HCT116 (cell line): ENCODE results near the gene PRKN. TPM values are rescaled to one million over a fixed set of nuclear protein-coding genes. Genes with fewer than 3 reads are reported as not detected.

Experiments
- ATAC-seq: fragments of 200-7000 bp; cut with Tn5 transposase; 2 replicates; pipeline ENCODE4 v1.9.1; 2020; ENCODE audit warnings: mild to moderate bottlenecking, moderate library complexity
- BruUV-seq: library from RNA; stranded (reverse); fragments of 400-500 nt; replicated peaks from 2 replicates; lab custom pipeline; 2021; lab: Mats Ljungman, UMichigan
- CTCF ChIA-PET: fragments of 300-600 bp; sonication (Branson Sonifier 250); formaldehyde crosslinking; loops from one replicate; lab custom pipeline; 2021; ENCODE audit warnings: antibody characterized with exemption; lab: Charles Lee
- POLR2A ChIA-PET: fragments of 300-600, 350-600 bp; sonication (Branson Sonifier 250); formaldehyde crosslinking; loops from one replicate; lab custom pipeline; 2021; ENCODE audit warnings: antibody characterized with exemption; lab: Charles Lee
- RAD21 ChIA-PET, 2 experiments: fragments of 300-600 bp; sonication (Branson Sonifier 250); formaldehyde crosslinking; loops; one replicate each; lab custom pipeline; 2023; ENCODE audit warnings: low total read pairs in 2 of 2; ENCODE audit not compliant: uncharacterized antibody in 2 of 2, unreplicated experiment in 2 of 2, low non-redundant PET in 1 of 2; lab: Charles Lee
- DNase-seq: peaks from one replicate; pipeline ENCODE4 v3.0.0-alpha.2; 2010; ENCODE audit warnings: low read depth, low spot score
- H2AFZ ChIP-seq: fragments of 200-600 bp; shearing (Covaris generic), sonication (generic); 2 replicates; pipeline ENCODE4 v1.6.1; 2017; ENCODE audit warnings: low read depth, mixed run types, mixed read lengths, antibody characterized with exemption, low read length; ENCODE audit not compliant: poor library complexity, severe bottlenecking
- H3K27ac ChIP-seq: 2 replicates; pipeline ENCODE4 v1.5.1; 2012; ENCODE audit warnings: low read depth, low read length
- H3K27me3 ChIP-seq: fragments of 200-600 bp; sonication (generic); 2 replicates; pipeline ENCODE4 v1.6.1; 2016; ENCODE audit warnings: mixed run types, low read length, mixed read lengths; ENCODE audit not compliant: insufficient read depth
- H3K36me3 ChIP-seq, 2 experiments: fragments of 200-500 bp in 1 of 2; fragments of 200-600 bp in 1 of 2; sonication (Bioruptor generic) in 1 of 2; sonication (generic) in 1 of 2; 2 replicates each; pipeline versions ENCODE4 v1.5.1 to v1.6.1; 2014 to 2016; ENCODE audit warnings: low read length in 2 of 2, inconsistent platforms in 1 of 2, mixed read lengths in 1 of 2, mixed run types in 1 of 2; ENCODE audit not compliant: insufficient read depth in 2 of 2, control insufficient read depth in 1 of 2
- H3K4me1 ChIP-seq, 2 experiments: fragments of 200-600 bp in 1 of 2; sonication (generic) in 1 of 2; 2 replicates each; pipeline versions ENCODE4 v1.5.1 to v1.6.1; 2012 to 2017; ENCODE audit warnings: low read length in 2 of 2, inconsistent platforms in 1 of 2, mild to moderate bottlenecking in 1 of 2, mixed read lengths in 1 of 2, mixed run types in 1 of 2, moderate library complexity in 1 of 2; ENCODE audit not compliant: insufficient read depth in 2 of 2, control insufficient read depth in 1 of 2
- H3K4me2 ChIP-seq: fragments of 200-600 bp; sonication (generic); 2 replicates; pipeline ENCODE4 v1.6.1; 2017; ENCODE audit warnings: mixed run types, low read length, mixed read lengths
- H3K4me3 ChIP-seq, 2 experiments: fragments of 200-600 bp in 1 of 2; sonication (generic) in 1 of 2; replicated peaks in 1 of 2; 2 replicates each; pipeline ENCODE4 v1.5.1; 2011 to 2016; ENCODE audit warnings: low read length in 2 of 2, control low read depth in 1 of 2, low read depth in 1 of 2, mild to moderate bottlenecking in 1 of 2, mixed read lengths in 1 of 2, mixed run types in 1 of 2
- H3K79me2 ChIP-seq: fragments of 200-600 bp; sonication (generic); 2 replicates; pipeline ENCODE4 v1.6.1; 2017; ENCODE audit warnings: mild to moderate bottlenecking, mixed run types, low read length, moderate library complexity, mixed read lengths; ENCODE audit not compliant: insufficient read depth
- H3K9ac ChIP-seq: fragments of 200-600 bp; sonication (generic); 2 replicates; pipeline ENCODE4 v1.6.1; 2016; ENCODE audit warnings: low read length, mixed read lengths
- H3K9me2 ChIP-seq: fragments of 200-600 bp; sonication (generic), shearing (Covaris generic); 2 replicates; pipeline ENCODE4 v1.6.1; 2017; ENCODE audit warnings: mixed run types, mild to moderate bottlenecking, moderate library complexity; ENCODE audit not compliant: insufficient read depth
- H3K9me3 ChIP-seq, 2 experiments: fragments of 200-500 bp in 1 of 2; fragments of 200-600 bp in 1 of 2; sonication (Bioruptor generic) in 1 of 2; sonication (generic) in 1 of 2; 2 replicates each; pipeline ENCODE4 v1.6.1; 2014 to 2017; ENCODE audit warnings: low read length in 2 of 2, mixed read lengths in 2 of 2, inconsistent platforms in 1 of 2, low read depth in 1 of 2, mild to moderate bottlenecking in 1 of 2, mixed run types in 1 of 2, moderate library complexity in 1 of 2; ENCODE audit not compliant: control insufficient read depth in 1 of 2, insufficient read depth in 1 of 2
- H4K20me1 ChIP-seq: fragments of 200-600 bp; sonication (generic), shearing (Covaris generic); 2 replicates; pipeline ENCODE4 v1.6.1; 2017; ENCODE audit warnings: mixed run types, mild to moderate bottlenecking, moderate library complexity; ENCODE audit not compliant: insufficient read depth
- CEBPB ChIP-seq: IDR thresholded peaks from 2 replicates; pipeline ENCODE4 v1.6.1; 2012; ENCODE audit warnings: low read depth
- EGR1 ChIP-seq: IDR thresholded peaks from 2 replicates; pipeline ENCODE4 v1.6.1; 2012; ENCODE audit warnings: low read depth
- JUND ChIP-seq: IDR thresholded peaks from 2 replicates; pipeline ENCODE4 v1.6.1; 2012
- POLR2A ChIP-seq: IDR thresholded peaks from 2 replicates; pipeline ENCODE4 v1.7.0; 2011; ENCODE audit warnings: borderline replicate concordance; ENCODE audit not compliant: insufficient read depth, insufficient read length; ENCODE audit errors: extremely low read depth
- SP1 ChIP-seq: IDR thresholded peaks from 2 replicates; pipeline ENCODE4 v1.6.1; 2012; ENCODE audit warnings: low read depth
- SRF ChIP-seq: IDR thresholded peaks from 2 replicates; pipeline ENCODE4 v1.6.1; 2012; ENCODE audit warnings: low read depth
- YY1 ChIP-seq: IDR thresholded peaks from 2 replicates; pipeline ENCODE4 v1.6.1; 2011; ENCODE audit warnings: low read length, low read depth, moderate library complexity, mild to moderate bottlenecking; ENCODE audit not compliant: insufficient replicate concordance; ENCODE audit errors: extremely low read depth
- intact Hi-C: fragments of 100-400 bp; cut with micrococcal nuclease; formaldehyde crosslinking; loops from 2 replicates; pipeline ENCODE4 v1.10.0; 2022
- total RNA-seq: library from RNA; stranded (reverse); gene quantifications from one replicate; pipeline ENCODE4 v1.2.1, GENCODE V29; 2021; ENCODE audit not compliant: unreplicated experiment
- TF ChIP-seq, protein P1 (sequence below): IDR thresholded peaks from 2 replicates; pipeline ENCODE4 v1.6.1; 2012
- TF ChIP-seq, protein P2 (sequence below): IDR thresholded peaks from 2 replicates; pipeline ENCODE4 v1.6.1; 2012; ENCODE audit warnings: low read depth

The PRKN gene
- total RNA-seq, 1 experiment from 2014 or later: 2.6 TPM

DNA sequence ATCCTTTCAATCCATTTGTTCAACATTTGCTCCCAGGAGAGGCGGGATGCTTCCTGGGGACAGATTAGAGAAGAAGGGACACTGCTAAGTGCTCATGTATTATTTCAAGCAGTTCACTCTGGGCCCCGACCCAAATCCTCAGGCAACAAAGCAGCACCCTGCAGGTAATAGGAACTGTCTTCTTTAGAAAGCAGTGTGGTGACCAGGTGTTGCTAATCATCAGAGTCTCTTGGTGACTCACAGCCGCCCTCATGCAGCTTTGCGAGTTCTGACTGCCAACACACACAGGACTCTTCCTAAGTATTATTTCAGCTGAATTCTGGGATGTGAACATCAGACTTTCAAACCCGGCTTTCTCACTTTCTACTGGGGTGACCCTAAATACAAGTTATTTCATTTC is 356.4 kb downstream of the PRKN start:
- H3K27ac ChIP-seq: no peak overlapping the region
- no peak overlapping the region for H3K4me3 ChIP-seq
- no TSS peak for BruUV-seq
- no peak overlapping the region for H2AFZ ChIP-seq
- no peaks in the 10 kb centered on the region for H3K79me2 ChIP-seq
- H3K36me3 ChIP-seq: no peaks in the 10 kb centered on the region
- intact Hi-C loops: no loop called here
- TF ChIP-seq JUND: no peak
- TF ChIP-seq SRF: no peak
- TF ChIP-seq, protein P1, sequence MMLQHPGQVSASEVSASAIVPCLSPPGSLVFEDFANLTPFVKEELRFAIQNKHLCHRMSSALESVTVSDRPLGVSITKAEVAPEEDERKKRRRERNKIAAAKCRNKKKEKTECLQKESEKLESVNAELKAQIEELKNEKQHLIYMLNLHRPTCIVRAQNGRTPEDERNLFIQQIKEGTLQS: no peak
- TF ChIP-seq SP1: no peak
- TF ChIP-seq, protein P2, sequence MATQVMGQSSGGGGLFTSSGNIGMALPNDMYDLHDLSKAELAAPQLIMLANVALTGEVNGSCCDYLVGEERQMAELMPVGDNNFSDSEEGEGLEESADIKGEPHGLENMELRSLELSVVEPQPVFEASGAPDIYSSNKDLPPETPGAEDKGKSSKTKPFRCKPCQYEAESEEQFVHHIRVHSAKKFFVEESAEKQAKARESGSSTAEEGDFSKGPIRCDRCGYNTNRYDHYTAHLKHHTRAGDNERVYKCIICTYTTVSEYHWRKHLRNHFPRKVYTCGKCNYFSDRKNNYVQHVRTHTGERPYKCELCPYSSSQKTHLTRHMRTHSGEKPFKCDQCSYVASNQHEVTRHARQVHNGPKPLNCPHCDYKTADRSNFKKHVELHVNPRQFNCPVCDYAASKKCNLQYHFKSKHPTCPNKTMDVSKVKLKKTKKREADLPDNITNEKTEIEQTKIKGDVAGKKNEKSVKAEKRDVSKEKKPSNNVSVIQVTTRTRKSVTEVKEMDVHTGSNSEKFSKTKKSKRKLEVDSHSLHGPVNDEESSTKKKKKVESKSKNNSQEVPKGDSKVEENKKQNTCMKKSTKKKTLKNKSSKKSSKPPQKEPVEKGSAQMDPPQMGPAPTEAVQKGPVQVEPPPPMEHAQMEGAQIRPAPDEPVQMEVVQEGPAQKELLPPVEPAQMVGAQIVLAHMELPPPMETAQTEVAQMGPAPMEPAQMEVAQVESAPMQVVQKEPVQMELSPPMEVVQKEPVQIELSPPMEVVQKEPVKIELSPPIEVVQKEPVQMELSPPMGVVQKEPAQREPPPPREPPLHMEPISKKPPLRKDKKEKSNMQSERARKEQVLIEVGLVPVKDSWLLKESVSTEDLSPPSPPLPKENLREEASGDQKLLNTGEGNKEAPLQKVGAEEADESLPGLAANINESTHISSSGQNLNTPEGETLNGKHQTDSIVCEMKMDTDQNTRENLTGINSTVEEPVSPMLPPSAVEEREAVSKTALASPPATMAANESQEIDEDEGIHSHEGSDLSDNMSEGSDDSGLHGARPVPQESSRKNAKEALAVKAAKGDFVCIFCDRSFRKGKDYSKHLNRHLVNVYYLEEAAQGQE: no peak
- CTCF ChIA-PET: no interaction called here
- ATAC-seq (no peak), DNase-seq (no peak)
- H3K9me3 ChIP-seq: no peaks in the 10 kb centered on the region
- H3K4me1 ChIP-seq: no peaks in the 10 kb centered on the region
- no peaks in the 10 kb centered on the region for H3K27me3 ChIP-seq
- RAD21 ChIA-PET: no interaction called here
- H3K9ac ChIP-seq: no peak overlapping the region
- no peak overlapping the region for H3K4me2 ChIP-seq
- no peaks in the 10 kb centered on the region for H3K9me2 ChIP-seq
- no peaks in the 10 kb centered on the region for H4K20me1 ChIP-seq
- POLR2A ChIA-PET: no interaction called here

DNA sequence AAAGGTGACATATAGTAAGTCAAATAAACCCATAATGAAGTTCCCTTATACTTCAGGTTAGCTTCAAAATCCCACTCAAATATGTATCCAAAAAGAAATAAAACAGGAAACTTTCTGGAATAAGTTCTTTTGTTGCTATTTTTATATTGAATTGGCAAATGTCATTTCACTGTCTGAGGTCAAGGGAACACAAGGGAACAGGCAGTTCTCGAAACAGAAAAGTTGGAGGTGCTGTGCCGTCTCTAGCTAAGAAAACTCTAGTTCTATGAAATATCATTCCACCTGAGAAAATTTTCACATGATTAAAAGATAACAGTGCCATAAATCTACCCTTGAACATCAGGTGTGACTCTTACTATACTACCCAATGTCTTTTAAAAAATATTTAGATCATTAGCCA is 358.5 kb downstream of the PRKN start:
- Histone ChIP-seq H3K9me3 (no peaks in the 10 kb centered on the region), H3K9me2 (no peaks in the 10 kb centered on the region), H3K79me2 (no peaks in the 10 kb centered on the region), H3K27me3 (no peaks in the 10 kb centered on the region), H4K20me1 (no peaks in the 10 kb centered on the region), H3K4me3 (no peak overlapping the region), H3K4me1 (no peaks in the 10 kb centered on the region), H3K9ac (no peak overlapping the region), H3K27ac (no peak overlapping the region), H3K36me3 (no peaks in the 10 kb centered on the region), H2AFZ (no peak overlapping the region), H3K4me2 (no peak overlapping the region)
- ATAC-seq: no peak
- intact Hi-C loops: no loop called here
- DNase-seq: no peak
- RAD21 ChIA-PET: no interaction called here
- BruUV-seq: no TSS peak
- CTCF ChIA-PET: no interaction called here
- POLR2A ChIA-PET: no interaction called here
- TF ChIP-seq CEBPB (no peak), YY1 (no peak), SRF (no peak), POLR2A (no peak), EGR1 (no peak)
